BLaER1 treated with 17β-estradiol and CSF1 and Interleukin-3, amounts not matched to agents 10 nM and 100 nM (cell line): ENCODE results near the gene NYAP1.
"Not testable (repeated sequence)": the region's sequence is repeated elsewhere in the genome, so short reads cannot be mapped to it uniquely, and the experiment has no call there.

Experiments used
- H3K27ac ChIP-seq, 11 experiments: shearing (Covaris generic); formaldehyde crosslinking; 2 replicates each; pipeline ENCODE4 v1.8.1; 2022
- H3K27me3 ChIP-seq, 11 experiments: shearing (Covaris generic); formaldehyde crosslinking; 2 replicates each; pipeline ENCODE4 v1.8.1; 2022
- H3K36me3 ChIP-seq, 11 experiments: shearing (Covaris generic); formaldehyde crosslinking; 2 replicates each; pipeline ENCODE4 v1.8.1; 2022
- H3K4me1 ChIP-seq, 10 experiments: shearing (Covaris generic); formaldehyde crosslinking; 2 replicates each; pipeline ENCODE4 v1.8.1; 2022
- H3K4me2 ChIP-seq, 11 experiments: shearing (Covaris generic); formaldehyde crosslinking; 2 replicates each; pipeline ENCODE4 v1.8.1; 2022
- H3K4me3 ChIP-seq, 10 experiments: shearing (Covaris generic); formaldehyde crosslinking; 2 replicates each; pipeline ENCODE4 v1.8.1; 2022
- H3K9ac ChIP-seq, 11 experiments: shearing (Covaris generic); formaldehyde crosslinking; 2 replicates each; pipeline ENCODE4 v1.8.1; 2022
- H3K9me3 ChIP-seq, 11 experiments: shearing (Covaris generic); formaldehyde crosslinking; replicated peaks in 1 of 11; 2 replicates each; pipeline ENCODE4 v1.8.1; 2022
- H4K20me1 ChIP-seq, 11 experiments: shearing (Covaris generic); formaldehyde crosslinking; 2 replicates each; pipeline ENCODE4 v1.8.1; 2022
- Cebpa-rat ChIP-seq, 11 experiments: shearing (Covaris generic); IDR thresholded peaks; 2 replicates each; pipeline ENCODE4 v1.8.1; 2022

NYAP1 gene

DNA sequence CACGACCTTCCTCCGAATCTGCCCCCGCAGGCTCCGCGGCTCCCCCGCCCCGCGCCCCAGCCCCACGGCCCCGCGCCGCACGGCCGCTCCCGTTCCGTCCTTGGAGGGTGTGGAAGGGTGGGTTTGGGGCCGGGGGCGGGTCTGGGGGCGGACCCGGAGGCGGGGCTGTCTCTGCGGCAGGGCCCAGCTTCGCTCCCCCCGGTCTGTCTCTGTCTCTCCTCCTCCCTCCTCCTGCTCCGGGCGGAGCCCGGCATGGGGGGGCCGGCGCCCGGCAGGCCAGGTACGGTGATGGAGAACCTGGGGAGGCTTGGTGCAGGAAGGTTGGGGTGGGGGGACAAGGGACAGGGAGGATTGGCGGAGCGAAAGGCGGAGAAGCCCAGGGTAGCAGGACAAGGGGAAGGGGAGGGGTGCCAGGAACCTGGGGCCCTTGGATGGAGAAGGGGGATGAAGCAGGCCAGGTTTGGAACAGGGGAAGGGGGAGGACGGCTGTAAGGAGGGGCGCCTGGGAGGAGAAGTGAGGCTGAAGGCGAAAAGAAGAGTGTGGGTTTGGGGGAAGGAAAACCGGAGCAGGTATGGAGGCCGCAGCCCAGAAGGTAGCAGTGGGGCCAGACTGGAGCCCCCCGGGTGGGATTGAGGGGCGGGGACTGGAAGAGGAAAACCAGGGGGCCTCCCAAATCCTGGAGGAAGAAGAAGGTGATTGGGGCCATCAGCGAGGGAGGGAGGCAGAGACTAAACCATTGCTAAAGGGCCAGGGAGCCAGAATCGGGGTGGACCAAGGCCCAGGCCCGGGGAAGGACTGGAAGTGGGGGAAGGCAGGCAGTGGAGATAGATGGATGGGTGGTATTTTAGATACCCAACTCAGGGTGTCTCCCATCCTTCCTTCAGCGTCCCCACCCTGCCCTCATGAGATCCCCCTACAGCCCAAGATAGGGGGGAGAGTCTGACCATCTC is at the start of gene NYAP1:
Gene NYAP1 (plus strand): TSS at position 206 of the 951 bp plus-strand sequence. CDS start 1,385 bp downstream, outside the sequence.
- Histone ChIP-seq H3K9me3 (no peaks in the 10 kb centered on the region), H3K9ac (peak within 1 kb of the TSS; percentile 62 to 78 (median 75); a peak in 21 of 22 replicates), H3K4me2 (peak within 1 kb of the TSS; percentile 87 to 100 (median 95)), H3K27ac (peak within 1 kb of the TSS in 3 of 11 experiments; percentile 41 to 57 (median 48); a peak in 4 of 22 replicates), H3K27me3 (no peaks in the 10 kb centered on the region), H4K20me1 (0 out of 22 replicates have a peak, but pooled peaks cover 0 to 7% (median 0%) of the 10 kb centered on the region in 11 experiments), H3K4me3 (peak within 1 kb of the TSS; percentile 57 to 76 (median 67)), H3K36me3 (no peaks in the 10 kb centered on the region), H3K4me1 (peaks cover 38 to 75% (median 61%) of the 10 kb centered on the region in 10 experiments)
- TF ChIP-seq Cebpa-rat (IDR thresholded peaks at IDR 0.05), result no peak

DNA sequence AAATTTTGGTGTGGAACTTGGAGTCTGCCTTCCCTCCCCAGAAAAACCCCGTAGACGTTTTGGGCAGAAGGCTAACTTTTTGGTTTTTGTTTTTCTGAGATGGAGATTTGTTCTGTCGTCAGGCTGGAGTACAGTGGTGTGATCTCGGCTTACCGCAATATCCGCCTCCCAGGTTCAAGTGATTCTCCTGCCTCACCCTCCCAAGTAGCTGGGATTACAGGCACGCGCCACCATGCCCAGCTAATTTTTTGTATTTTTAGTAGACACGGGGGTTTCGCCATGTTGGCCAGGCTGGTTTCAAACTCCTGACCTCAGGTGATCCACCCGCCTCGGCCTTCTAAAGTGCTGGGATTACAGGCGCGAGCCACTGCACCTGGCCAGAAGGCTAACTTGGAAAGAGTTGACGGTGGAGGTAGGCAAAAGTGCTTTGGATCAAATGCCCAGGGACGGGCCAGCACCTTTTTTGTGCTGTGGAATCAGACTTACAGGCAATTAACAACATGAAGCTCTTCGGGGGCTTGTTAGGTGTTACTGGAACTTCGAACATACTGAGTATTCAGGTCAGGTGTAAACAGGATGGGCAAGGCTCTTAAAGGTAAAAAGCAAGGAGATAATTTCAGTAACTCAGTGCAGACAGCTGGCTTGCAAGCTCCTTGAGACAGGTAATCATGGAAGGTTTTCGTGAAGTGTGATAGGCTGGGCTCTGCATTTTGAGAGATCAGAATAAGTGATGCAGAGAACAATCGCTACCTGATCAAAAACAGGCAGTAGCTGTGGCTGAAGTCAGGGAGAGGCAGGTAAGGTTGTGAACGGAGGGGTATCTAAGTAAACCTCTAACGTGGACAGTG is 49.2 kb upstream of the NYAP1 start:
- Histone ChIP-seq H3K27me3 (no peaks in the 10 kb centered on the region), H4K20me1 (peaks cover 27 to 65% (median 54%) of the 10 kb centered on the region in 11 experiments; a peak in 21 of 22 replicates), H3K9ac (peak overlapping the region; percentile 91 to 99 (median 97)), H3K36me3 (peaks cover 25 to 59% (median 50%) of the 10 kb centered on the region in 11 experiments), H3K9me3 (no peaks in the 10 kb centered on the region), H3K27ac (peak overlapping the region in 8 of 11 experiments; percentile 91 to 98 (median 94); a peak in 14 of 22 replicates), H3K4me1 (peaks cover 48 to 65% (median 60%) of the 10 kb centered on the region in 10 experiments), H3K4me3 (peak overlapping the region; percentile 86 to 98 (median 92)), H3K4me2 (peak overlapping the region; percentile 82 to 99 (median 97))
- TF ChIP-seq Cebpa-rat (IDR thresholded peaks at IDR 0.05), result no peak

DNA sequence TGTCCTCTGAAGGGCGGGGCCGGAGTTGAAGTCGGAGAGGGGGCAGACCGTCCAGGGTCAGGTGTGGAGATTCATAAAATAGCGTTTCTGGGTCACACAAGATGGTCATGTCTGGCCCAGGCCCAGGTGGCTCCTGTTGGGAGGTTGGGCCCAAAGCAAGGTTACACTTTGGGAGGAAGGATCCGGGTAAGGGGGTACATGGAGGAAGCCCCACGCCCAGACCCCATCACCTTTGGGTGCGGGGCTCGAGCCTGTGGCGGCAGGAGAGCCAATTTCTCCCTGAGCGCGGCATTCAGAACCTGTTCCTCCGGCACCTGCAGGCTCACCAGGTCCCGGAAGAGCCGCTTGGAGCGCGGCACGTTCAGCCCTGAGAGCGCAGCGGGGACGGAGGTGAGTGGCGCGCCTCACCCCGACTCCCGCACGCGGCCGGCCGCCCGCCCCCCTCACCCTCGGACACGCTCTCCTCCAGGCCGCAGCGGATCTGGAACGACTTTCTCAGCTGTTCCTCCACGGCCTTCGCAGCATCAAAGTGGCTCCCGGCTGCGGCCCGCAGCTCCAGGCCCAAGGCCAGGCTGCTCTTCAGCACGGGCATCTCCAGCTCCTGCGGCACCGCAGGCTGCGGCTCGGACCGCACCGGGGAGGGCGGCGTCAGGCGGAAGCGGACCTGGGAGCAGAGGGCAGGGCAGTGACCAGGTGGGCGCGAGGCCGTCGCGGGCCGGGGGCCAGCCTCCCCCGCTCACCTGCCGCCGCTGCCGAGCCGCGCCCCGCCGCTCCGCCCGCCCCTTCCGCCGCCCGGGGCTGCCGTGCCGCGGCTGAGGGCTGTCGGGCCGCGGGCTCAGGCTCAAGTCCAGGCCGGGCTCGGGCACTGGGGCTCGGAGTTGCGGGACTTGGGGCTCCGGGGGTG is 48.1 kb upstream of the NYAP1 start:
- Histone ChIP-seq H3K4me3 (peak overlapping the region; percentile 86 to 98 (median 92)), H4K20me1 (peaks cover 27 to 55% (median 51%) of the 10 kb centered on the region in 11 experiments; a peak in 21 of 22 replicates), H3K4me1 (peaks cover 46 to 62% (median 58%) of the 10 kb centered on the region in 10 experiments), H3K9ac (peak overlapping the region; percentile 91 to 99 (median 97)), H3K27me3 (no peaks in the 10 kb centered on the region), H3K9me3 (no peaks in the 10 kb centered on the region), H3K36me3 (peaks cover 25 to 60% (median 49%) of the 10 kb centered on the region in 11 experiments), H3K27ac (peak overlapping the region; percentile 91 to 98 (median 95)), H3K4me2 (peak overlapping the region; percentile 82 to 99 (median 97))
- TF ChIP-seq Cebpa-rat (IDR thresholded peaks at IDR 0.05), result no peak

DNA sequence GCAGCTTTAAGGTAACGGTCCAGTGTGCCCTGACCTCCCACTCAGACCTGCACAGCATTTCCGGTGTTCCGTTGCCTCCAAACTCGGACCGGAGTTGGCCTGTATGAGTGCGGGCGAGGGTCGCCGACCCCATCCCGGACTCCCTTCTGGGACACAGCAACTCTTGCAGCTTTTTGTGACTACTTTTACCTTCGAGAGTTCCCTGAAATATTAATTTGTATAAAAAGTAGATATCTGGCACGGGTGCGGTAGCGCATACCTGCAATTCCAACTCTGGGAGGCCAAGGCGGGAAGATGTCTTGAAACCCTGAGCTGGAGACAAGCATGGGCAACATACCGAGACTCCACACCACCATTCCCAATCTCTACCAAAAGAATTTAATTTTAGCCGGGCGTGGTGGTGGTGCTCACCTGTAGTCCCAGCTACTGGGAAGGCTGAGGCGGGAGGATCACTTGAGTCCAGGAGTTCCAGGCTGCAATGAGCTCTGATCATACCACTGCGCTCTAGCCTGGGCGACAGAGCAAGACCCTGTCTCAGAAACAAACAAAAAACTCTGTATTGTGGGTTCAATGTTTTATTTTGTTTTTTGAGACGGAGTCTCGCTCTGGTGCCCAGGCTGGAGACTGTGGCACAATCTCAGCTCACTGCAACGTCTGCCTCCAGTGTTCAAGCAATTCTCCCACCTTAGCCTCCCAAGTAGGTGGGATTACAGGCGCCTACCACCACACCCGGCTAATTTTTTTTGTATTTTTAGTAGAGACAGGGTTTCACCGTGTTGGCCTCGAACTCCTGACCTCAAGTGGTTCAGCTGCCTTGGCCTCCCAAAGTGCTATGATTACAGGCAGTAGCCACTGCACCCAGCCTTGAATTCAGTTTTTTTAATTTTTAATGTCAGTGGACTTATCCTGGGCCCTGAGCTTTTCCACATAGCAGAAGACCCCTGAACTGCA is 46.3 kb upstream of the NYAP1 start:
- Histone ChIP-seq H4K20me1 (peaks cover 9 to 37% (median 33%) of the 10 kb centered on the region in 11 experiments; a peak in 21 of 22 replicates), H3K36me3 (peaks cover 25 to 43% (median 32%) of the 10 kb centered on the region in 11 experiments), H3K4me2 (peak overlapping the region; percentile 66 to 99 (median 79)), H3K27ac (peak overlapping the region; percentile 56 to 98 (median 95); a peak in 19 of 22 replicates), H3K27me3 (no peaks in the 10 kb centered on the region), H3K4me3 (peak overlapping the region in 9 of 10 experiments; percentile 86 to 98 (median 94); a peak in 15 of 20 replicates), H3K9ac (peak overlapping the region; percentile 55 to 99 (median 97); a peak in 18 of 22 replicates), H3K9me3 (no peaks in the 10 kb centered on the region), H3K4me1 (peaks cover 28 to 56% (median 41%) of the 10 kb centered on the region in 10 experiments)
- no peak for TF ChIP-seq Cebpa-rat (IDR thresholded peaks at IDR 0.05)

DNA sequence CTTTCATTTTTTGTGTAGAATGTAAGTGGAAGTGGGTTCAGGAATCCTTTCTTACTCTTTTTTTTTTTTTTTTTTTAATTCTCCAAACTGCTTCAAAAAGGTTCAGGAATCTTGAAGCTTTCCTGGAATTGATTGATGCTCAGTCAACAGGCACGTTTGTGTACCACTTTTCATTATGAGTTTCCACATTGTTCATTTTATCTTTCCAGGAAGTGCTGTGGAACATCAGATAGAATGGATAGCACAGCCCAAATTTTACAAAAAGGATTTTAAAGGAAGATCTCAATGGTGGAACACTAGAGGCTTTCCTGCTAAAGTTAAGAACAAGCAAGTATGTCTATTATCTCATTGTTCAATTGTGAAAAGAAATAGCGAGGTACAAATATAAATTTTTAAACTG is 45.6 kb upstream of the NYAP1 start:
- no peaks in the 10 kb centered on the region for H3K9me3 ChIP-seq
- H3K4me1 ChIP-seq, result peaks cover 21 to 54% (median 38%) of the 10 kb centered on the region in 10 experiments
- H3K36me3 ChIP-seq, result peaks cover 18 to 35% (median 25%) of the 10 kb centered on the region in 11 experiments
- no peaks in the 10 kb centered on the region for H3K27me3 ChIP-seq
- H4K20me1 ChIP-seq, result peaks cover 2 to 30% (median 26%) of the 10 kb centered on the region in 11 experiments; a peak in 20 of 22 replicates
- no peak overlapping the region for H3K4me3 ChIP-seq
- no peak overlapping the region for H3K4me2 ChIP-seq
- H3K9ac ChIP-seq, result no peak overlapping the region; a peak in 1 of 22 replicates
- H3K27ac ChIP-seq, result no peak overlapping the region
- no peak for TF ChIP-seq Cebpa-rat (IDR thresholded peaks at IDR 0.05)

DNA sequence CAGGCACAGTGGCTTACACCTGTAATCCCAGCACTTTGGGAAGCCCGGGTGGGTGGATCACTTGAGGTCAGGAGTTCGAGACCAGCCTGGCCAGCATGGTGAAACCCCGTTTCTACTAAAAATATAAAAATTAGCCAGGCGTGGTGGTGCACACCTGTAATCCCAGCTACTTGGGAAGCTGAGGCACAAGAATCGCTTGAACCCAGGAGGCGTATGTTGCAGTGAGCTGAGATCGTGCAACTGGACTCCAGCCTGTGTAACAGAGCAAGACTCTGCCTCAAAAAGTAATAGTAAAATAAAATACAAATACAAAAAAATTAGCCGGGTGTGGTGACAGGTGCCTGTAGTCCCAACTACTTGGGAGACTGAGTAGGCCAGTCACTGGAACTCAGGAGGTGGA is 45.0 kb upstream of the NYAP1 start:
- H3K9ac ChIP-seq, H3K4me3 ChIP-seq, H3K9me3 ChIP-seq, H3K27me3 ChIP-seq, H3K27ac ChIP-seq, H3K4me2 ChIP-seq: not testable (repeated sequence)
- H4K20me1 ChIP-seq, result peaks cover 0 to 24% (median 20%) of the 10 kb centered on the region in 11 experiments; a peak in 20 of 22 replicates
- peaks cover 12 to 30% (median 19%) of the 10 kb centered on the region in 11 experiments for H3K36me3 ChIP-seq
- H3K4me1 ChIP-seq, result peaks cover 16 to 54% (median 38%) of the 10 kb centered on the region in 10 experiments

DNA sequence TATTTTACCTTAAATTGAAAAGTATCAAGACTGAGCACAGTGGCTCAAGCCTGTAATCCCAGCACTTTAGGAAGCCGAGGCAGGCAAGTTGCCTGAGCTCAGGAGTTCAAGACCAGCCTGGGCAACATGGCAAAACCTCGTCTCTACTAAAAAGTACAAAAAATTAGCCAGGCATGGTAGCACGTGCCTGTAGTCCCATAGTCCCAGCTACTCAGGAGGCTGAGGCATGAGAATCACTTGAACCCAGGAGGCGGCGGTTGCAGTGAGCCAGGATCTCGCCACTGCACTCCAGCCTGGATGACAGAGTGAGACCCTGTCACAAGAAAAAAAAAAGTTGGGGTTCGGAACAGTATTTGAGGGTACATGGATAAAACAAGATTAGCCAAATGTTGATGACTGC is 44.5 kb upstream of the NYAP1 start:
- H3K9me3 ChIP-seq, H3K4me2 ChIP-seq, H3K27ac ChIP-seq, H3K27me3 ChIP-seq, H3K4me3 ChIP-seq: not testable (repeated sequence)
- Histone ChIP-seq H3K9ac (peak overlapping the region in 2 of 11 experiments; percentile 14 to 17; a peak in 1 of 22 replicates), H4K20me1 (peaks cover 0 to 19% (median 15%) of the 10 kb centered on the region in 11 experiments; a peak in 20 of 22 replicates), H3K4me1 (peaks cover 16 to 54% (median 38%) of the 10 kb centered on the region in 10 experiments), H3K36me3 (peaks cover 7 to 24% (median 14%) of the 10 kb centered on the region in 11 experiments)
